PFSK-1 (cell line): Measurements from ENCODE around the gene PRCD.

Source experiments
- FOXP2 ChIP-seq: optimal IDR thresholded peaks from 2 replicates; pipeline ENCODE3; 2011; ENCODE audit warnings: borderline replicate concordance, control low read depth, inconsistent platforms; ENCODE audit not compliant: insufficient read depth; ENCODE audit errors: extremely low read length, extremely low read depth
- POLR2AphosphoS5 ChIP-seq: IDR thresholded peaks from 2 replicates; pipeline ENCODE4 v1.6.1; 2012; ENCODE audit warnings: low read depth, mild to moderate bottlenecking, control low read depth, low read length, moderate library complexity
- REST ChIP-seq, 2 experiments: IDR thresholded peaks; 2 replicates each; pipeline versions ENCODE4 v1.6.1 to v1.8.0; 2011 to 2012; ENCODE audit warnings: low read depth in 2 of 2, low read length in 2 of 2, control low read depth in 1 of 2, inconsistent platforms in 1 of 2, mild to moderate bottlenecking in 1 of 2, moderate library complexity in 1 of 2; ENCODE audit not compliant: insufficient read depth in 1 of 2
- SIN3A ChIP-seq: IDR thresholded peaks from 2 replicates; pipeline ENCODE4 v1.6.1; 2012; ENCODE audit warnings: mild to moderate bottlenecking, low read length, moderate library complexity, borderline replicate concordance; ENCODE audit not compliant: insufficient read depth
- TAF1 ChIP-seq: IDR thresholded peaks from 2 replicates; pipeline ENCODE4 v1.6.1; 2012; ENCODE audit warnings: low read length, control low read depth, borderline replicate concordance; ENCODE audit not compliant: insufficient read depth

The PRCD gene

GRCh38 chr17:76523084-76524037, 16.5 kb upstream of the PRCD start:
- TF ChIP-seq FOXP2 (peak; percentile 86), SIN3A (no peak)

DNA sequence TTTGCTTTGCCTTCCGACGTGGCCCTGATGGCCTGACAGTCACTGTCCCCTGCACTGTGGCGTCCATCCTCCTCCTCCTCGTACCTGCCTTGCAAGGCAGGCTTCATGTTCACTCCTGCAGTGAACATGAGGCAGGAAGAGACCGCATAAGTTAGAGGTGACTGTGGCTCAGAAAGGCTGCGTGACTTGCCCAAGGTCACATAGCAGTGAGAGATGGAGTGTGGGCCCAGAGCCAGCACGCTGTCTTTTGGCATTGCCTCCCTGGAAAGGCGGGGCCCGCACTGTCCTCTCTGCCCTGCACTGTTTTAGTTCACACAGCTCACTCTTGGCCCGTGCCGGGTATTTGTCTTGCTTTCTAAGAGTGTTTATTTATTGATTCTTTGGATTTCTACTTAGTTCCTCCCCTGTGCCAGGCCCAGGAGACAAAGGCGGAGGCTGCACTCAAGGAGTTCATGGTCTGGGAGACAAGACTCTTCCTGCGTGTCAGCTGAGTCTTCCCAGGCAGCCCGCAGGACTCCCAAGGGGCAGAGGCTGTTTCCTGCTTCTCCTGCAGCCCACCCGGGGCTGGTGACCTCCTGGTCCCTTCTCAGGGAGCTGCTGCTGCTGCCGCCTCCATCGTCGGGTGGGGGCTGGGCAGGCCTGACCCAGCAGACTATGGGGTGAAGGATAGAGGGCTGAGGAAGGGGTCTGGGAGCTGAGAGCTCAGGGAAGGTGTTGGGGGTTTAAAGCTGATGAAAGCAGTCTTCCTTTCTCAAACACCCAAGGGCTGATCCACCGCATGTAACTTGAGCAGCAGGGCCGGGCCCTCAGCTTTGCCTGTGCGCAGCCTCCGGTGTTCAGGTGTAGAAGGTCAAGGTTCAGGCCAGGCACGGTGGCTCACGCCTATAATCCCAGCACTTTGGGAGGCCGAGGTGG, 15.0 kb upstream of the PRCD start:
- TF ChIP-seq REST (IDR thresholded peaks at IDR 0.05; ENCODE audit: insufficient read depth in 1 of 2, low read depth in 2 of 2, low read length in 2 of 2) (no peak), SIN3A (no peak), POLR2AphosphoS5 (no peak), FOXP2 (no peak), TAF1 (no peak)

GRCh38 chr17:76527430-76528111, 12.3 kb upstream of the PRCD start:
- TF ChIP-seq FOXP2 (peak; percentile 55), SIN3A (no peak)

DNA sequence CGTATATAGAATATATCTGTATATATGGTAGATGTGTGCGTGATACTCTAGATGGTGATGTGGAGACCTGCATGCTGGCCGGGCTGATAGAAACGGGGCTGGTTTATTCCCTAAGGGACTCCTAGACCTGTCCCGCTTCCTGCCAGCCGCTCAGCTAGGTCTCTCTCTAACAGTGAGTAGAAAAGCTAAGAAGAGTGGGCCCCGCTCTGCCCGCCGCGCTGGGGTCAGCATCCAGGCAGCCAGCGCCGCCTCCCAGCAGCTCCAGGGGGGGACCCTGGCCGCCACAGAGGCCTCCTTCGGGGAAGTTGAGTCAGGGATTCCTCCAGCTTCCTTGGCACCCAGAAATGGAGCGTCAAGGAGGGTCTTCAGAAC, 11.7 kb upstream of the PRCD start:
- TF ChIP-seq TAF1 (no peak), REST (IDR thresholded peaks at IDR 0.05; ENCODE audit: insufficient read depth in 1 of 2, low read depth in 2 of 2, low read length in 2 of 2) (no peak), FOXP2 (no peak), SIN3A (no peak), POLR2AphosphoS5 (no peak)

- TF ChIP-seq TAF1 = no peak
- TF ChIP-seq POLR2AphosphoS5 = no peak
- TF ChIP-seq REST (IDR thresholded peaks at IDR 0.05; ENCODE audit: insufficient read depth in 1 of 2, low read depth in 2 of 2, low read length in 2 of 2) = no peak
- no peak for TF ChIP-seq SIN3A
- no peak for TF ChIP-seq FOXP2
Observed at GRCh38 chr17:76528528-76529223, 11.2 kb upstream of the PRCD start.
